GM18858 (cell line): ENCODE data around the gene MTMR1.

Source experiments
- ATAC-seq: cut with Tn5 transposase; IDR thresholded peaks from one replicate; pipeline ENCODE4 v1.9.1; 2021; ENCODE audit not compliant: unreplicated experiment

The MTMR1 gene

GRCh38 chrX:150696331-150696730 lies 3.1 kb downstream of the MTMR1 start:
- no peak for ATAC-seq

DNA sequence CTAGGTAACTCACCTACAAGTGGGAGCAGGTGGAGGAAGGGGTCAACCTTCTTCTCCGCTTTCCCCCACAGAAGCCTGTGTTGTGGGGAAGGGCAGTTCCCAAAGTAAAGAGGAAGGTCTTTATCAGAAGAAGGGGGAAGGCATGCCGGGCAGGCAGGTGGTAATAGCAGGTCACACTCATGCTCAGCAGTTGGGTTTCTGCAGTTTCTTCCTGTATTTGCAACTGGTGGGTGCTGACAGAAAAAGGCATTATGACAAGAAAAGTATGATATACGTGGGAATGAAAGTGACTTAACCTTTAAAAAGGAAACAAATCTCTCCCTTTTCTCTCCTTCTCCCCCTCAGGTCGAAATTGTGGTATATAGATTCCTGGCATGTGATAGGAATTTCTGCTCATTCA lies 3.7 kb downstream of the MTMR1 start:
- no peak for ATAC-seq

GRCh38 chrX:150697641-150698040 lies 4.4 kb downstream of the MTMR1 start:
- ATAC-seq, result no peak

GRCh38 chrX:150698981-150699380 lies 5.8 kb downstream of the MTMR1 start:
- no peak for ATAC-seq

DNA sequence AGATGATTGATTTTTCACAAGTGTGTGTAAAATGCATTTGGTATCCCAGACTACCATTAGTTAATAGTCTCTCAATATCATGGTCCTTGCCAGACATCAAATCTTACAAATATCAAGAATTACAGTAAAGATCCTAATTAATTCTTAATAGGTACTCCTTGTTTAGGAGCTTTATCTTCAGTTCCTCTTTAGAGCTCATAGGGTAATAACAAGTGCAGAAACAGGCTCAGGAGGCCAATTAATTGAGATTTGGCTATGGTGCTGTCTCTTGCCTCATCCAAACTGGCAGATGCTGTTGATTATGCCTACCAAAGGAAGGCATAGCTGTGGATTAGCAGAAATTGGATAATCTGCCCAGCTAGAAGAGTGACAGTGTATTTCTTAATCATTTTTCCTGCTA lies 6.9 kb downstream of the MTMR1 start:
- ATAC-seq, result no peak

DNA sequence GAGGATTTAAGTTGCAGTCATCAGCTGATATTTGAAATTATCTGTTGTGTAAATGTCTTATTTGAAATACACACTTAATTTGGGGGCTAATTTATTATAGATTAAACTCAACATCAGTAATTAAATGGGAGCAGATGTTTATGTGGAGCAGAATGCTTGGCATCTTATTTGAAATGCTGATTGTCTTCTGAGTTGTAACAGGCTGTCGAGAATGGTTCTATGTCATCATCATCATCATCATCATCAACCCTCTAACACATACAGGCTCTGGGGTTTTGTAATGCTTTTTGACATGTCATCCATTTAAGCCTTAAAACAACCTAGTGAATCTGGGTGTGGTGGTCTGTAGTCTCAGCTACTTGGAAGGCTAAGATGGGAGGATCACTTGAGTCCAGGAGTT lies 8.2 kb downstream of the MTMR1 start:
- ATAC-seq, result no peak

DNA sequence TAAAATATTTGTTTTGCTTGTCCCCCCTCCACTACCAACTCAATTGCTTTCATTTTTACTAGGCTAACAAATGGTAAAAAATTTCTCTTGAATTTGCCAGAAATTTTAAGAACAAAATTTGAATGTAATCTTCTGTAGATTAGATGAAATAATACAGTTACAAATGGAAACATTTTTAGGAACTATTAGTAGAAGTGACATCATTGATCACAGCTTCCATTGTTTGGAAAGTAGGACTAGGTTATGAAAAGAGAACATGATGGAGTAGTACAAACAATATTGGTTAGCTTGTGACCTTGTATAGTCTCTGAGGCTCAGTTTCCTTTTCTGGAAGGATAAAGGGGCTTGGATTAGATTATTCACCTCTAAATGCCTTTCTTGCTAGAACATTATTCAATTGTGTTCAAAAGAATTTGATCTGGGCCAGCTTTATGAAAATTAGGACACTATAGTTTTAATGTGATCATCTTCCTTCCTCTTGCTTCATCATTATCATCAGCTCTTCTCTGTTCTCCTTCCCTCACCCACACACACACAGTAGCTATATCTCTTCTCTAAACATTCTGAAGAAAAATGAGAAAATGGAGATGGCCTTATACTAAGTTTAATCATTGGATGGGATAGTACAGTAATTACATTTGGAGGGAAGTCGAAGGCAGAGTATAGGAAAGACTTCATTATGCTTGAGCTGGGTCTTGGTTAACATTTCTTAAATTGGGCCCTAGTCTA lies 9.9 kb downstream of the MTMR1 start:
- ATAC-seq, result no peak

GRCh38 chrX:150703695-150703974 lies 10.4 kb downstream of the MTMR1 start:
- no peak for ATAC-seq

DNA sequence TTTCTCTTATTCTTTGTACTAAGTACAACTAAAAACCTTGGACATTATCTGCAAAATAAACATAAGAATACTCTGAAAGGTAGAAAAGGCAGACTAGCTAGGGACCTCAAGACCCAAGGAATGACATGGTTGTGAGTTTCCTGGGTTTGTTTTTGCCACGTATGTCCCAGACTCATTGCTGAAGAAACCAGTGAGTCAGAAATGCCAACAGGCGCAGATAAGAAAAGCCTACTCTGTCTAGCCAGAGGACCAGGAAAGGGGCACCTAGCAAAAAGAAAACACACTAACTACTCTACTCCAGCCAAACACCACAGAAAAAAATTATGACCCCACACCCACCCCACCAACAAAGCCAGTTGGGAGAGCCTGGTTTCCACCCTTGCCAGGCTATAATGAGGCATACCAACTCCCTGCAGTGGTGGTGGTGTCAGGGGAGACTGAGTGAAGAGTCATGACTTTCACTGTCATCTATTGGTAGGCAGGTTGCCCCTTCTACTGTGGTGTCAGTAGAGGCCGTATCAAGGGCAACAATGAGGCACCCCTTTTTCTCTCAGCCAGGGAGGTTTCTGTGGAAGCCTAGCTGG lies 10.9 kb downstream of the MTMR1 start:
- ATAC-seq, result no peak

- ATAC-seq, result no peak
These were observed 19.4 kb downstream of the MTMR1 start for GRCh38 chrX:150712619-150713018.

- ATAC-seq, result no peak
These were observed 22.0 kb downstream of the MTMR1 start for GRCh38 chrX:150715184-150715583.

DNA sequence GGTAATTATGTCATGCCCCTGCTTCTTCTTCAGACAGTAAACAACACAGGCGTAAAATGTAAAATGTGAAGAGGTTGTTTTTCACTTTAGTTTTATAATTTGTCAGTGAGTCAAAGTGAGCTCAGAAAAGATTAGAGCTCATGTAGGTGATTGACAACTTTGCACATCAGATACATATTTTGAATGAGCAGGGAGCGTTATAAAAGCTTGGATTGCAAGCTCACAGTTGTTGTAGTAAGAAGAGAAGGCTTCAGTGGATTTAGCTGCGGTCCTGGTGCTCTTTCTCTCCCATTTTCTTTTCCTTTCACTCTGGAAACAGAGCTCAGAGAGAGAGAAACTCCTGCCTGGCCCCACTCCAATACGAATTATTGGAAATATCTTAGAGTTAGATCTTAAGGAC lies 26.4 kb downstream of the MTMR1 start:
- no peak for ATAC-seq

DNA sequence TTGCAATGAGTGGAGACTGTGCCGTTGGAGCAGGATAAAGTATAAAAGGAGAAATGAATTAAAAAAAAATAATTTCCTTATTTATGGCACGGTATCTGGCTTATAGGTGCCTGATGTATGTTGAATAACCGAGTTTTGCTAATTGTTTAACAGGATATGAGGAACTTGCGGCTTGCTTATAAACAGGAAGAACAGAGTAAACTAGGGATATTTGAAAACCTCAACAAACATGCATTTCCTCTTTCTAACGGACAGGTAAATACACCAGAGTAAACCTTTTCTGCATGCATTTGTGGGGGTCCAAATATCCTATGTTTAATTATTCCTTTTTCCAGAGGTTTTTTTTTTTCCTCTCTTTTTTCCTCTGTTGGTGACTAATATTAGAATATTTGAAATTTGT lies 36.8 kb downstream of the MTMR1 start:
- ATAC-seq, result no peak

DNA sequence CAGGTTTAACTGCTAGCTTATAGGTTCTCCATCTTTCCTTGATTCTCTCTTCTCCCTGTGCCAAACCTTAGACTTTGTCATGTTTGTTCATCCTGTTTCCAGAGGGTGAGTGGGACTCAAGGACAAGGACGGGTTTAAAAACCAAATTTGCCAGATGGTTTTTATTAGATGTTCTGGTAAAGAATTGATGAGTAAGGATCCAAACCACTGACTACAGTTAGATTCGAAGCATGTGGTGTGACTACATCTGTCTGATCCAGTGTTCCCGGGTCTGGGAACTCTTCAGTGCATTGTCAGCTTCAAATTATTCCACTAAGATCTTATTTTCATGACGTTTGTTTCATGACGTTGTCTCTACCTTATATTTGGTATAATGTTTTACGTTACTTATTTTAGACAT lies 37.5 kb downstream of the MTMR1 start:
- no peak for ATAC-seq

DNA sequence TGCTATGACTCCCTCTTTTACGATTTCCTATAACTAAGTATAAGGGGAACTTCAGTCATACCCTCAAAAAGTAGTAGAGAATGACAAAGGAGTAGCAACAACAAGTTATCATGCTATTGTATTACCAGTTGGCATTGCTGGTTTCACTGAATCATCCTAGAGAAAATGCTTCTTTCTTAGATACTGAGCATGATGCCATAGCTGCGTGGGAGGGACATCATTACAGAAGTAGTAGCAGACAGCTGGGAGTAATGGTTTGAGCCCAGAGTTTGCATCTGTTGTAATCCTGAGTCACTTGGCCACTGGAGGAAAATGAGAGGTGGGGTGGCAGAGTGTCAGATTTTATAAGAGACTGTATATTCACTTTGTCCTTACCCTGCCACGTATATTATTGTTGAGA lies 38.6 kb downstream of the MTMR1 start:
- no peak for ATAC-seq

DNA sequence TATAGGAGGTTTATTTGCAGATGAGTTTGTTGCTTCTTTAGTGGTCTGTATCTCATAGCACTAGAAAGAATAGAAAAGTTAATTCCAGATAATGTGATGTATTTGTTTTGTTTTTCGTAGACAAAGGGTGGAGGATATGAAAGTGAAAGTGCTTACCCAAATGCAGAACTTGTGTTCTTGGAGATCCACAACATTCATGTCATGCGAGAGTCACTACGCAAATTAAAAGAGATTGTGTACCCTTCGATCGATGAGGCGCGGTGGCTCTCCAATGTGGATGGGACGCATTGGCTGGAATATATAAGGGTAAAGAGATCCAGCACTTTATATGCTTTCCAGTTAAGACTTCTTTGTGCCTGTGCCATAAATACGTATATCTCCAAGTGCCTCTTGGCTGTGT lies 43.3 kb downstream of the MTMR1 start:
- no peak for ATAC-seq

DNA sequence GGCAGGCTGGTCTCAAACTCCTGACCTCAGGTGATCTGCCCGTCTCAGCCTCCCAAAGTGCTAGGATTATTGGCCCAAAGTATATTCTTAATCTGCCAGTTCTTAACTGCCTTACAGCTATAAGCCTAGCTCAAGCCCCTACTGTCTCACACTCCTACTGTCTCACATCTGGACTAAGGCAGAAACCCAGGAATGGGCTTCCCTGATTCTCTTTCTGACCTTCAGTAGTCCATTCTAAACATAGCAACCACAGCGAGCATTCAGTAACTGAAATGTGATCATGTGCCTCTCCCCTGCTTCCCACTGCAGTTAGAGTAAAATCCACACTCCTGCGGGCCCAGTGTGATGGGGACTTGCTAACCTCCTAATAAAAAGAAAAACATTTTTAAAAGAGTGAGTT lies 58.9 kb downstream of the MTMR1 start:
- ATAC-seq, result no peak

DNA sequence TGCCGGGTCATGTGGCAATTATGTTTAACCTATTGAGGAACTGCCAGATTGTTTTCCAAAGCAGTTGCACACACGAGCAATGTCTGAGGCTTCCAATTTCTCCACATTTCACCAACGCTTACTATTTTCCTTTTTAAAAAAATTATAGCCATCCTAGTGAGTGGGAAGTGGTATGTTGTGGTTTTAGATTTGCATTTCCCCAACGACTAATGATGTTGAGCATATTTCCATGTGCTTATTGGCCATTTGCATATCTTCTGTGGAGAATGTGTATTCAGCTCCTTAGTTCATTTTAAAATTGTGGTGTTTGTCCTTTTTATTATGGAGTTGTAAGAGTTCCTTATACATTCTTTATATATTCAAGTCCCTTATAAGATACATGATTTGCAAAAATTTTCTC lies 60.2 kb downstream of the MTMR1 start:
- no peak for ATAC-seq

- no peak for ATAC-seq
These were observed 60.8 kb downstream of the MTMR1 start for GRCh38 chrX:150753968-150754367.

DNA sequence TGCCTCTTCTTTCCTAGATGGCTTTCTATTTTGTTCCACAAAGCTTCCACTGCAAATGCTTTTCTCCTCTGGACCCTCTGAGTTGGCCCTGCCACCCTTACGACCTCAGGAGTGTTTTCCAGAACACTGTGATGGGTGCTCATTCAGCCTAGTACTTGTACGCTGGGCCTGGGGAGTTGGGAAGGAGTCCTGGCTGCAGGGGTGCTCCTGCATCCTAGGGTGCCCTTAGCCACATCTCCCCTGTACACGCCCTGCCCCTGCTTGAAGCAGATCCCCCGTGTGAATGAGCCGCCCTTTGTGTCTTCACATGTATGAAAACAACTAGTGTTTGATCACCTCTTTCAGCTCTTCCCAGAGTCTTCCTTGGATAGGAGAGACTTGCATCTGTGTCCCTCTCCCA lies 64.2 kb downstream of the MTMR1 start:
- ATAC-seq, result no peak

GRCh38 chrX:150759568-150760416 lies 66.6 kb downstream of the MTMR1 start:
- ATAC-seq, result no peak

GRCh38 chrX:150761176-150761818 lies 68.1 kb downstream of the MTMR1 start:
- no peak for ATAC-seq
